Measurements from ENCODE around the gene CADM4. TPM values are rescaled to one million over a fixed set of nuclear protein-coding genes. Genes with fewer than 3 reads are reported as not detected.
"Not testable (repeated sequence)": the region's sequence is repeated elsewhere in the genome, so short reads cannot be mapped to it uniquely, and the experiment has no call there.

The CADM4 gene
- total RNA-seq, 1 experiment from 2014 or later: 4.0 TPM

DNA sequence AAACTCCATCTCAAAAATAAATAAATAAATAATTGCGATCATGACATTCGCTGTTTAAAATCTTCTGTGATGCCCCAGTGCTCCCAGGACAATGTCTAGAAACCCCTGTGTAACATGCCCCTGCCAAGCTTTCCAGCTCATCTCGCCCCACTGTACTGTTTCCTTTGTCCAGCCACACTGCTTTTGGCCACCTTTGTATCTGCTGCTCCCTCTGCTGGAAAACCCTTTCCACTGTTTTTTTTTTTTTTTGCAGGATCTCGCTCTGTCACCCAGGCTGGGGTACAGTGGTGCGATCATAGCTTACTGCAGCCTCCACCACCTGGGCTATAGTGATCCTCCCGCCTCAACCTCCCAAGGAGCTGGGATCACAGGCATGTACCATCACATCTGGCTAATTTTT, 22.8 kb upstream of the CADM4 start:
- DNase-seq (ENCODE audit: low read depth): peak; percentile 35

DNA sequence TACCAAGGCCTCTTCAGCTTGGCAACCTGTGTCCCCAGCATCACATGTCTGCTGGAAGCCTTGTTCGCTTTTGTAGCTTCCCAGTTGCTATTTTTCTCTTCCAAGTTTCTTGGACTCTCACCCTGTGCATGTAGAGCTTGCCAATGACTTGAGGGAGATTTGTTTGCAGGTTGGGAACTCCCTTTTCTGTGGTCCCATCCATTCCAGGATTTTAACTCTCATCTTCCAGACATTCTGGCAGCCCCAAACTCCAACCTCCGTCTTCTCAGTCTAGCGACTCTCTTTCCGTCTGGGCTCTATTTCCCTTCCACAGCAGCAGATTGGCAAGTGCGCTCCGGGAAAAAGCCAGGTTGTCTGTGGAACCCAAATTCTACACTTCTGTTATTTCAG, 21.3 kb upstream of the CADM4 start:
- DNase-seq (ENCODE audit: low read depth): no peak

DNA sequence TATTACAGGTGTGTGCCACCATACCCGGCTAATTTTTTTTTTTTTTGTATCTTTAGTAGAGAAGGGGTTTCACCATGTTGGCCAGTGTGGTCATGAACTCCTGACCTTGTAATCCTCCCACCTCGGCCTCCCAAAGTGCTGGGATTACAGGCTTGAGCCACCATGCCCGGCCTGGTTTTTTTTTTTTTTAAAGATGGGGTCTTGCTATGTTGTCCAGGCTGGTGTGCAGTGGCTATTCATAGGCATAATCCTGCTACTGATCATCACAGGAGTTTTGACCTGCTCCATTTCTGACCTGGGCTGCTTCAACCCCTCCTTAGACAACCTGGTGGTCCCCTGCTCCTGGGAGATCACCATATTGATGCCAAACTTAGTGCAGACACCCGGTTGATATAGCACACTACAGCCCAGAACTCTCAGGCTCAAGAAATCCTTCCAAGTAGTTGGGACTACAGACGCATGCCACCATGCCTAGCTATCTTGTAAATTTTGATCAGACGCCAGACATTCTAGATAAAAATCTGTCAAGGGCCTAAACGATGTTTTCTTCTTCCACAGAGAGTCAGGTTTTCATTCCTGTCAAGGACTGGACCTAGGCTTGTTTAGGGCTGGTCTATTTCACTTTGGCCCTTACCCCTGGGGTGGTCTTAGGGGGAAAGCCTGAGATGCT, 20.8 kb upstream of the CADM4 start:
- no peak for DNase-seq (ENCODE audit: low read depth)

DNA sequence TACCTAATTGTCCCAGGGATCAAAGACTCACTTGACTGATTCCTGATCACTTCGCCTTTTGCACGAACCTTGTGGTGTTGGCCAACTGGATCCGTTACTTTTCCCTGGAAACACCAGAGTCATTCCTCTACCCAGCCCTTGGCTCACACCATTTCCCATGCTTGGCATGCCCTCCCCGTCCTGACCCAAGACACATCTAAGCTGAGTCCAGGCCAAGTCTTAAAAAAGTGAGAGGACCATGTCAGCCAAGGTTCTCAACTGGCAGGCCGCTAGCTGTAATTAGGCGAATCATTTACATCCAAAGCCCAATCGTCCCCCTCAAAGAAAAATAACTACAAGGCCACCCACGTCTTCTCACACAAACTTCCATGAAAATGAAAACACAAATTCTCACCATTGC, 18.8 kb upstream of the CADM4 start:
- no peak for DNase-seq (ENCODE audit: low read depth)

DNA sequence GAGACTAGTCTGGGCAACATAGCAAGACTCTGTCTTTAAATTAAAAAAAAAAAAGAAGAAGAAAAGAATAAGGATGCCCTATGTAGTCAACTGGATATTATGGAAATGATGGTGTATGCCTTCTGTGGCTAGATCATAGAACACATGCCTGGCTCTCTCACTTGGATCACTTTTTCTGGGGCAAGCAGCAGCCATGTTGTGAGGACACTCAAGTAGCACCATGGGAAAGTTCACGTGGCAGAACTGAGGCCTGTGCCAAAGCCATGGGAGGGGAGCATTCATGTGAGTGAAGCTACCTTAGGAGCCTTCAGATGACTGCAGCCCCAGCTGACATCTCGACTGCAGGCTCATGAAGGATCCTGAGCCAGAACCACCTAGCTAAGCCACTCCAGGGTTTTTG, 18.4 kb upstream of the CADM4 start:
- no peak for DNase-seq (ENCODE audit: low read depth)

DNA sequence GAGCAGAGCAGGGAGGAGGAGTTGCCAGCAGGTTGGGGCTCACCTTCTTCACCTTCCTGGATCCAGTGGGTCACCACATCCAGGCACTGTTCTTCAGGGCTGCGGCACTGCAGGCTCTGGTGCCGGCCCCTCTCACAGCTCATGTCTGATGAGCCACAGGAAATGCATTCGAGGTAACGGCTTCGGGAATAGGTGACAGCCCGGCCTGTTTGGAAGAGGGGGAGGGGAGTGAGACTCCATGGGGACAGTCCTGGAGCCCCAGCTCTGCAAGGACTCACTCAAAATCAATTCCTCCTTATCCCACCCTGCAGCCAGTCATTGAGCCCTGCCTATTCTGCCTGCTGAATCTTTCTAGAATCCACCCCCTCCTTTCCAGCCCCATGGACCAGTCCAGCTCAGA, 16.8 kb upstream of the CADM4 start:
- no peak for DNase-seq (ENCODE audit: low read depth)

DNA sequence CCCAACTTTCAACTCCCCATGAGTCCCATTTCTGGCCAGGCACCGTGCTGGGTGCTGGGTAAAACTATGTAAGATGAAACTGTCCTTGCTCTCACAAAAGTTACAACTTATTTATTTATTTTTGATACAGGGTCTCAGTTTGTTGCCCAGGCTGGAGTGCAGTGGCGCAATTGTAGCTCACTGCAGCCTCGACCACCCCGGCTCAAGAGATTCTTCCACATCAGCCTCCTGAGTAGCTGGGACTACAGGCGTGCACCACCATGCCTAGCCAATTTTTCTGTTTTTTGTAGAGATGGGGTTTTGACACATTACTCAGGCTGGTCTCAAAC, 12.9 kb upstream of the CADM4 start:
- DNase-seq (ENCODE audit: low read depth): no peak

DNA sequence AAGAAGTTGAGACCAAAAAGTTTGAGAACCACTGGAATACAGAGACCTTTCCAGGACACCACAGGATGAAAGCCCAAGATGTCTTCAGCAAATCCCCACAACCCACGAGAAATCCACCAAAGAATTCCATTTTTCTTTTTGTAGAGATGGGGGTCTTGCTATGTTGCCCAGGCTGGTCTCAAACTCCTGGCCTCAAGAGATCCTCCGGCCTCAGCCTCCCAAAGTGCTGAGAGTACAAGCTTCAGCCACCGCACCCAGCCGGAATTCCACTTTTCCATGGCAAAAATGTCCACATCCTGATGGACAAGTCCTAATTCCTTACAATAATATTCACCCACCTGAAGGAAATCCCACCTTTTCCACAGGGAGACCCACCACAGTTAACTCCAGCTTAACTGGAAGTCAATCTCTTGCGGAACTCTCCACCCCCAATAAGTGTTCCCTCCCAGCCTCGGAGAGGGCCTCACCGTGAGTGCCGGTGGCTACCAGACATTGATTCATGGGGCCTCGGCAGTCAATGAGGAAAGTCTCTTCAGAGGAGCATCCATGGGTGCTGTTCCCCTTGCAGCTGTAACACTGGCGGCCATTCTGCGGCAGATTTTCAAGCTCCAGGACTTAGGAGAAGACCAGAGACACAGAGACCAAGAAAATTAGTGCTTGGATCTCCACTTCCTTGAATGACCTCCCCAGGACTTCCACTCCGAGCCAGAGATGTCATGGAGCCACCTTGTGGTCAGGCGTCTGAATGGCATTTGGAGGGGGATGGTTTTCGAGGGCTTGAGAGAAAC, 12.3 kb upstream of the CADM4 start:
- DNase-seq (ENCODE audit: low read depth): peak; percentile 66

DNA sequence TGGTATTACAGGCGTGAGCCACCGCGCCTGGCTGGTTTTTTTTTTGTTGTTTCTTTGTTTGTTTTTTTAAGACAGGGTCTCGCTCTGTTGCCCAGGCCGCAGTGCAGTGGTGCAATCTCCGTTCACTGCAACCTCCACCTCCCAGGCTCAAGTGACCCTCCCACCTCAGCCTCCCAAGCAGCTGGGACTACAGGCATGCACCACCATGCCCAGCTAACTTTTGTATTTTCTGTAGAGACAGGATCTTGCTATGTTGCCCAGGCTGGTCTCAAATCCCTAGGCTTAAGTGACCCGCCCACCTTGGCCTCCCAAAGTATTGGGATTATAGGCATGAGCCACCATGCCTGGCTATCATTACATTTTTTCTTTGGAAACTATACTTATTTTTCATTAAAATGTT, 10.6 kb upstream of the CADM4 start:
- not testable (repeated sequence) for DNase-seq (ENCODE audit: low read depth)

DNA sequence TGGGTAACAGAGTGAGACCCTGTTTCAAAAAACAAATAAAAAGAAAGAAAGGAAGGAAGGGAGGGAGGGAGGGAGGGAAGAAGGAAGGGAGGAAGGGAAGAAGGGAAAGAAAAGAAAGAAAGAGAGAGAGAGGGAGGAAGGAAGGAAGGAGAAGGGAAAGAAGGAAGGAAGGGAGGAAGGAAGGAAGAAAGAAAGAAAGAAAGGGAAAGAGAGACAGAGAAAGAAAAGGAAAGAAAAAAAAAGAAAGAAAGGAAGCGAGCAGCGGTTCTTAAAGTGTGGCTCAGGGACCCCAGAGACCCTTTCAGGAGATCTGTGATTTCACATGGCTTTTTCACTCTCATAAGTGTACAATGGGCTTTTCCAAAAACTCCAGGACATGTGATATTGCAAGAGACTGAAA, 9.9 kb upstream of the CADM4 start:
- DNase-seq (ENCODE audit: low read depth): no peak

DNA sequence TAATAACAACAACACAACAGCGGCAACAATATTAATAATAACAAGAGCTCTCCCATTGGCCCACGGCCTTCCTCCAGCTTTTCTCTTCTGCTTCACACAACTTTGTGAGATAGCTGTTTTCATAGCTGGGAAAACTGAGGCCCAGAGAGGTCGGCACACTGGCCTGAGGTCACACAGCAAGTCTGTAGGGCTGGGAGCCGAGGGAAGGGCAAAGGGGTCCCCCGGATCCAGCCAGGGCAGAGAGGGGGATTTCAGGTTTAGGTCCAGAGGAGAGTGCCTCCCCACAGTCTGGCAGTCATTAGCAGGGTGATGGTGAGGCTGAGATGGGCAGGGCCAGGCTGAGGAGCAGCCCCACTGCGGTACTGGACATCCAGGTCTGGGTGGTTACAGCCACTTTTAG, 9.0 kb upstream of the CADM4 start:
- DNase-seq (ENCODE audit: low read depth): no peak

DNA sequence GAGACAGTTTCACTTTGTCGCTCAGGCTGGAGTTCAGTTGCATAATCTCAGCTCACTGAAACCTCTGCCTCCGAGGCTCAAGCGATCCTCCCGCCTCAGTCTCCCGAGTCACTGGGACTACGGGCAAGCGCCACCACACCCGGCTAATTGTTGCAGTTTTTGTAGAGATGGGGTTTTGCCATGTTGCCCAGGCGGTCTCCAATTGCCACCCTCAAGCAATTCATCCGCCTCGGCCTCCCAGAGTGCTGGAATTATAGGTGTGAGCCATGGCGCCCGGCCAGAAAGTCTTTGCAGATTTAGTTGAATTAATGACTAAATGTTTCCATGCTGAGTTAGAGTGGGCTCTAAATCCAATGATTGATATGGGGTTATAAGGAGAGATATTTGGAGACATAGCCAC, 4.5 kb upstream of the CADM4 start:
- no peak for DNase-seq (ENCODE audit: low read depth)

DNA sequence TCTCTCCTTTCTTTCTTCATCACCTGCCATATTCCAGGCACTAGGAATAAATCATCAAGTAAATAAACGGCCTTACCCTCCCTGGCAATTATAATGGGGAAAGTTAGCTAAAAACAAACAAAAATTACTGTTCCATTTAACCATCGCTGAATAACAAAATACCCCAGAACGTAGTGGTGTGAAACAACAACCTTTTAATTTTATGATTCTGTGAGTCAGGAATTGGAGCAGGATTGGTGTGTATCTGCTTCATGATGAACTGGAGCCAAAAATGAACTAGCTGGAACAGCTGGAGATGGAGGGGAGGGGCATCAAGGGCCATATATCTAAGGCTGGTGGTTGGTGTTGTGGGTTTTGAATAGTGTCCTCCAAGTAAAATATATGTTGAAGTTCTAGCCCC, 3.7 kb upstream of the CADM4 start:
- DNase-seq (ENCODE audit: low read depth): no peak

DNA sequence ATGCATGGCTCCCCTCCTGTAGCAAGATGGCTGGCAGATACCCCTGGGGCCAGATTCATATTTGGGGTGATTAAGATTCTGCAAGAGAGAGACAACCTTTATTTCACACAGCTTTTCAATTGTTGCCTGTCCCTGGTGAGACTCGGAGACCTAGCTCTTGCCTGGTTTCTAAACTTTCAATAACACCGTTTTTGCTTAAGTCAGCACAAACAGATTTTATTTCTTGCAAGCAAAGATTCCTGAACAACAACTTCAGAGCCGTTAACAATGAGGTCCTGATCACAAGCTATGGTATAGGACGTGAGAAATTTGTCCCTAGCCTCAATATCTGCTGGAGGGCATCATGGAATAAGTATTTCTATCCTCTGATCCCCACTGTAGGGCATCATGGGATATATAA, 2.9 kb upstream of the CADM4 start:
- DNase-seq (ENCODE audit: low read depth): no peak

DNA sequence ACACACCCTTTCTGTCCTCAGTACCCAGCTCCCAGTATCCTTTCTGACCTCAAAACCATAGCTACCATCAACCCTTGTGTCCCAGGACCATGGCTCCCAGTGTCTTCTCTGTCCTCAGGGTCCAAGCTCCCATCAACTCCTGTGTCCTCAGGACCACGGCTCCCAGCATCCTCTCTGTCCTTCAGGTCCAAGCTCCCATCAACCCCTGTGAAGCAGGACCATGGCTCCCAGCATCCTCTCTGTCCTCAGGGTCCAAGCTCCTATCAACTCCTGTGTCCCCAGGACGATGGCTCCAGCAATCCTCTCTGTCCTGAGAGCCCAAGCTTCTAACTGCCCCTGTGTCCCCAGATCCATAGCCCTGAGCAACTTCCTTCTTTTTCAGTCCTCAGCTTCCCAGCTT, 1.7 kb upstream of the CADM4 start:
- DNase-seq (ENCODE audit: low read depth): no peak

DNA sequence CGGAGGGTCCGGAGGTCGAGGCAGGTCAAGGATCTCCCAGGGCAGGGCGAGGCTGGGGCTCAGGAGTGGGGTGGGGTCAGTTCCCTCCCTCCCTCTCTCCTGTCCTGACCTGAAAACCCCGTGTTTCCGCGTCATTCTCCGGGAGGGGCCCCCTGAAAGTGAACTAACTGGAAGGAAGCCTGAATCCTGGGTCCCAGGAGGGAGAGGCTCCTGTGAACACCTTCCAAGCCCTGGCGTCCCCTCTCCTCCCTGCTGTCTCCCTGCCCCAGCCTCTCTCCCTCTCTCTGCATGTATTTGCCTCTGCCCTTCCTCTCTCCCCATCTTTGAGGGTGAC, 741 bp upstream of the CADM4 start:
- no peak for DNase-seq (ENCODE audit: low read depth)

DNA sequence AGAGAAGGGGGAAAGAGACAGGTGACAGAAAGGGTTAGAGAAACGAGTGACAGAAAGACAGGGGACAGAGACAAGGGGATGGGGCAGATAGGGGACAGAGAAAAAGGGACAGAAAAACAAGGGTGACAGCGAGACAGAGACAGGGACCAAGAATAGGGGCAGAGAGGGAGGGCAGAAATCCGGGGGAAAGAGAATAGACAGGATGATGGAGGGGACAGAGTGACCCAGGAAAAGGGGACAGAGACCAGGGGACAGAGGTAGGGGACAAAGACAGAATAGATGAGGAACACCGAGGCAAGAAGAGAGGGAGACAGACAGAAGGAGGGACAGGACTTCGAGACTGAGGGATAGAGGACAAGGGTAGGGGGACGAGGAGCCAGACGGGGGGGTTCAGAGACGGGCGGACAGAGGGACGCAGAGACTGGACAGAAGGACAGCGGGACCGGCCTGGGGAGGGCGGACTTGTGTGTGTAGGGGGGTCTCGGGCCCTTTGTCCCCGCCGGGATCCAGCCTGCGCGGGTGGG, 593 bp downstream of the CADM4 start:
- no peak for DNase-seq (ENCODE audit: low read depth)

DNA sequence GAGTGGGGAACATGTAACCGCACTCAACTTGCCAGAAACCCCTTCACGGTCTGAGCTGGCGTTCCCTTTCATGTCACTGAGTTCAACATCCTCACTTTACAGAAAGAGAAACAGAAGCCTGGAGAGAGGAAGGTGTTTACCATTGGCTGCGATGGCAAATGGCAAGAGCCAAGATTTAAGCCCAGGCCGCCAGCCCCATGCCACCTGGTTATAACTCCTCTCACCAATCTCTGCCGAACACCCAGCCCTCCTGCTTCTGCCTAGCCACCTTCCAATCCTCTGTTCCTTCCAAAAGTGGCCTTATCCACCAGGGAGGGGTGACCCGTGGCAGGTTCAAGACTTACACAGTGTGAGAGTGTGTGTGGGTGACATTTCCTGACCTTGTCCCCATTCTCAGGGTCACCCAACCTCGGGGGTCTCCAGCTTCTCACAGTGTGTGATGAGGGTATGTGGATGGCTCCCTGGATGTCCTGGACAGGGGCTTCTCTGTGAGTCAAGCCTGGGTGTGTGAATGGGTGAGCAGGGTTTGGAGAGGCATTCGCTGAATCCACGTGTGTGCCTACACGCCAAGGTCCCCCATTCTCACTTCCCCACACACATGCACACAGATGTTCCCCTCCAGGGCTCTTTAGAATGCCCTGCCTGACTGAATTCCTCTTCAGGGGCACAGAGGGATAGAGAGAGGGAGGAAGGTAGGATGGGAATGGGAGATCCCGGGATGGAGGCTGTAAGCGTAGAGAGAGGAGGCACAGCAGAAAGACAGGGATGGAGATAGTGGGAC, 1.2 kb downstream of the CADM4 start:
- DNase-seq (ENCODE audit: low read depth): no peak

DNA sequence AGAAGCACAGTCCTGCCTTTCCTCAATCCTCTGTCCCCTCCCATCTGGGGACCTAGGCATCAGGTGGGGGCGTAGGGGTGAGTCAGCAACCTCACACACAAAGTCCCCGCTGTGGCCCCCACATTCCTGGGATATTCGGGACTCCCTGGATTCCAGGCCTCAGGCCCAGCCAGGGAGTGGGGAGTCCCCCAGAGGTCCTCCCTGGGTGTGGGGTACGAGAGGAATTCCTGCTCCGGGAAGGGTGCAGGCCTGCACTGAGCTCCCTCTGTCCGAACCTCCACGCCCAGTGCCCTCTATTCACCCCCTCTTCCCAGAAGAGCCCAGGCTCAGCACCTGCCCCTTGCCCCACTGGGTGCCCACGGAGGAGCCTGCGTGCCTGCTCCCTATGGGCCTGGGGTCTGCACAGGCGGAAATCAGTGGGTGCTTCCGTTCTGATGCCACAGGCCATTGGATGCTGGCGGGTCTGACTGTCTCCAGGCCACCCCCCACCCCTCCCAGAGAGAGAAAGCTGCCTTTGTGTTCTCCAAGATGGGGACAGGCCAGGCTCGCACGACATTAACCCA, 3.4 kb downstream of the CADM4 start:
- peak; percentile 35 for DNase-seq (ENCODE audit: low read depth)

DNA sequence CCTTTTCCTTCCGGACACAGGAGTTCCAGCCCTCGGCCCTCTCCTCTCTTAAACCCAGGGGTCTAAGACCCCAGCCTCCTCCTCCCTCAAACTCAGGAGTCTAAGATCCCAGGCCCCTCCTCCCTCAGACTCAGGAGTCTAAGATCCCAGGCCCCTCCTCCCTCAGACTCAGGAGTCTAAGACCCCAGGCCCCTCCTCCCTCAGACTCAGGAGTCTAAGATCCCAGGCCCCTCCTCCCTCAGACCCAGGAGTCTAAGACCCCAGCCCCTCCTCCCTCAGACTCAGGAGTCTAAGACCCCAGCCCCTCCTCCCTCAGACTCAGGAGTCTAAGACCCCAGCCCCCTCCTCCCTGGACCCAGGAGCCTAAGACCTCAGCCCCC, 4.1 kb downstream of the CADM4 start:
- not testable (repeated sequence) for DNase-seq (ENCODE audit: low read depth)

DNA sequence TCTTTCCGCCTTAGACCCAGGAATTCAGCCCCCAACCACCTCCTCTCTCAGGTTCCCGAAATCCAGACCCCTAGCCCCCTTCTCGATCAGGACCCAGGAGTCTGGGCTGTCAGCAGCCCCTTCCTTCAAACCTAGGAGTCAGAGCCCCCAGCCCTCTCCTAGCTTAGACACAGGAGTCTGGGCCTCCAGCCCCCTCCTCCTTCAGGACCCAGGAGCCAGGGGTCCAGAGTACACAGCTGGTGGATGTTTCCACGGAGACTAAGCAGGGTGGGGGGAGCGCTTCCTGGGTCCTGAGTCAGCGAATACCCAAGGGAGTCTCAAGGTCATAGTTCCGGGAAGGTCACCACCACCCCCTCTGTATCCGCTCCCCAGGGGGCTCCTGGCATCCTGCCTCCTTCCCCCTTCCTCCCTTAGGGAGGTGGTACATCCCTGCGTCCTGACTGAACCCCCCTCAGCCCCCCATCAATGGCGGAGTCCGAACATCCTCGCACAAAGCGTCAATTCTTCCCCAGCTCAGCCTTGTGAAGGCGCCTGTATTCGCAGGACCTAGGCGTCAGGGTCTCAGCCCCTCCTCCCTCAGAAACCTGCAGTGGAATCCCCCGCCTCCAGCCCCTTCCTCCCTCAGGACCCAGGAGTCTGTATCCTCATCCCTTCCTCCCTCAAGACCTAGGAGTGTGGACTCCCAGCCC, 4.6 kb downstream of the CADM4 start:
- DNase-seq (ENCODE audit: low read depth): no peak

DNA sequence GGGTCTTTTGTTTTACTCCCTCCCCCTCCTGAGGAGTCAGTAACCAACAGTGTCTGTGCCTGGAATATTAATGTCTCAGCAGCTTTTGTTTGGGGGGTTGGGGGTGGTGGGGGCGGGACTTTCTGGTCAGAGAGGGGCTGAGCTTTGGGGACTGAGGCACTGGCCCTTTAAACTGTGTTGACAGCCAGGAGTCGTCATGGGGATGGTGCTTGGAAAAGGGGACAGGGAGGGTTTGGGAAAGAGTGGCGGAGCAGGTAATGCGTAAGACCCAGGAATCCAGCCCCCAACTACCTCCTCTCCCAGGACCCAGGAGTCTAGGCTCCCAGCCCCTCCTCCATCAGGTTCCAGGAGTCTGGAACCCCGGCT, 5.2 kb downstream of the CADM4 start:
- no peak for DNase-seq (ENCODE audit: low read depth)
